GM19035 (cell line): ENCODE results near the gene GPX4.
"Not testable (repeated sequence)": the region's sequence is repeated elsewhere in the genome, so short reads cannot be mapped to it uniquely, and the experiment has no call there.

Experiments used
- ATAC-seq: cut with Tn5 transposase; IDR thresholded peaks from one replicate; pipeline ENCODE4 v1.9.1; 2021; ENCODE audit not compliant: unreplicated experiment

The GPX4 gene

GRCh38 chr19:1113986-1114483 is 10.2 kb downstream of the GPX4 start:
- ATAC-seq: no peak

- not testable (repeated sequence) for ATAC-seq
These were observed 10.9 kb downstream of the GPX4 start for GRCh38 chr19:1114728-1115127.

- ATAC-seq: no peak
These were observed 12.0 kb downstream of the GPX4 start for GRCh38 chr19:1115646-1116420.

- no peak for ATAC-seq
These were observed 13.2 kb downstream of the GPX4 start for GRCh38 chr19:1116726-1117581.

- ATAC-seq: no peak
These were observed 13.9 kb downstream of the GPX4 start for GRCh38 chr19:1117654-1118053.

GRCh38 chr19:1118999-1119398 is 15.2 kb downstream of the GPX4 start:
- no peak for ATAC-seq

GRCh38 chr19:1119475-1120217 is 15.9 kb downstream of the GPX4 start:
- no peak for ATAC-seq

GRCh38 chr19:1121395-1121794 is 17.6 kb downstream of the GPX4 start:
- no peak for ATAC-seq

- ATAC-seq: no peak
These were observed 18.5 kb downstream of the GPX4 start for GRCh38 chr19:1122021-1122971.

- no peak for ATAC-seq
These were observed 19.2 kb downstream of the GPX4 start for GRCh38 chr19:1122972-1123363.

GRCh38 chr19:1123381-1123780 is 19.6 kb downstream of the GPX4 start:
- no peak for ATAC-seq

GRCh38 chr19:1123885-1124677 is 20.3 kb downstream of the GPX4 start:
- ATAC-seq: no peak

- ATAC-seq: no peak
These were observed 22.0 kb downstream of the GPX4 start for GRCh38 chr19:1125601-1126467.

- no peak for ATAC-seq
These were observed 23.4 kb downstream of the GPX4 start for GRCh38 chr19:1126984-1127760.

GRCh38 chr19:1128106-1128505 is 24.3 kb downstream of the GPX4 start:
- ATAC-seq: no peak

- not testable (repeated sequence) for ATAC-seq
These were observed 25.3 kb downstream of the GPX4 start for GRCh38 chr19:1129084-1129483.

GRCh38 chr19:1129535-1129934 is 25.7 kb downstream of the GPX4 start:
- no peak for ATAC-seq
